ENCODE data around the gene PKMYT1. TPM values are rescaled to one million over a fixed set of nuclear protein-coding genes. Genes with fewer than 3 reads are reported as not detected.

Gene PKMYT1
- polyA plus RNA-seq, 1 donor from 2014 or later = 2.9 TPM

DNA sequence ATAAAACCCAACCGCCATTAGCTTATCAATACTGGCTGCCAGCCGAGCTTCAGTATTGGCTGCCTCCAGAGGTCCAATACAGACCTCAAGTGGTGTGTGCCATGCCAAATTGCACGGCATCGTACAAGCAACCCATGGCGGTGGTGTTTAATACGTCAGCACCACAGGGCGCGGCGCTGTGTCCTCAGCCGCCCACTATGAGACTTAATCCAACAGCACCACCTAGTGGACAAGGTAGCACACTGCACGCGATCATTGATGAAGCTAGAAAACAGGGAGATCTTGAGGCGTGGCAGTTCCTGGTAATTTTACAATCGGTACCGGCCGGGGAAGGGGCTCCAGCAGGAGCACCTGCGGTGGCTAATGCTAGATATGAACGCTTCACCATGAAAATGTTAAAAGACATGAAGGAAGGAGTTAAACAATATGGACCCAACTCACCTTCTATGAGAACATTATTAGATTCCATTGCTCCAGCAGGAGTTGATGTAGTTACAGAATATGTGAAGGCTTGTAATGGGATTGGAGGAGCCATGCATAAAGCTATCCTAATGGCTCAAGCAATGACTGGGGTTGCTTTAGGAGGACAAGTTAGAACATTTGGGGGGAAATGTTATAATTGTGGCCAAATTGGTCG is 53.1 kb downstream of the PKMYT1 start:
- H3F3A ChIP-seq (ENCODE audit: insufficient read depth, low read length, poor library complexity, severe bottlenecking) = no peaks in the 10 kb centered on the region
- no peak overlapping the region for H2AFZ ChIP-seq (ENCODE audit: low read depth, low read length)
- H3K27ac ChIP-seq (ENCODE audit: low read length) = no peak overlapping the region
- no peak overlapping the region for H3K9ac ChIP-seq (ENCODE audit: low read length)
- no peak for TF ChIP-seq EZH2 (IDR thresholded peaks at IDR 0.05; ENCODE audit: borderline replicate concordance, insufficient read depth, low read length, poor library complexity, severe bottlenecking)
- peak; percentile 88 for TF ChIP-seq CTCF (IDR thresholded peaks at IDR 0.05; ENCODE audit: poor library complexity, severe bottlenecking)
- TF ChIP-seq TAF1 (IDR thresholded peaks at IDR 0.05; ENCODE audit: low read depth) = no peak
- no peak for TF ChIP-seq REST (IDR thresholded peaks at IDR 0.05; ENCODE audit: borderline replicate concordance)
- TF ChIP-seq SMC3 (conservative IDR thresholded peaks at IDR 0.05; ENCODE audit: poor library complexity) = peak; percentile 71
- TF ChIP-seq EP300 (conservative IDR thresholded peaks at IDR 0.05; ENCODE audit: poor library complexity, severe bottlenecking) = no peak
- TF ChIP-seq MXI1 (conservative IDR thresholded peaks at IDR 0.05; ENCODE audit: poor library complexity, severe bottlenecking) = no peak
- peak; percentile 73 for TF ChIP-seq RAD21 (conservative IDR thresholded peaks at IDR 0.05)
- TF ChIP-seq POLR2AphosphoS5 (IDR thresholded peaks at IDR 0.05) = no peak
- H3K36me3 ChIP-seq (ENCODE audit: insufficient read depth, low read length) = no peaks in the 10 kb centered on the region
- no peaks in the 10 kb centered on the region for H4K20me1 ChIP-seq (ENCODE audit: insufficient read depth)
- H3K79me2 ChIP-seq (replicated peaks; ENCODE audit: insufficient read depth, low read length) = no peaks in the 10 kb centered on the region
- no peak overlapping the region for H3K4me3 ChIP-seq (ENCODE audit: low read length)
- H3K4me2 ChIP-seq (ENCODE audit: low read length) = no peak overlapping the region
- H3K9me2 ChIP-seq (ENCODE audit: insufficient read depth, low read length) = no peaks in the 10 kb centered on the region
- H3K27me3 ChIP-seq (ENCODE audit: insufficient read depth, low read depth, low read length) = no peaks in the 10 kb centered on the region
- no peaks in the 10 kb centered on the region for H3K9me3 ChIP-seq (ENCODE audit: low read length)

DNA sequence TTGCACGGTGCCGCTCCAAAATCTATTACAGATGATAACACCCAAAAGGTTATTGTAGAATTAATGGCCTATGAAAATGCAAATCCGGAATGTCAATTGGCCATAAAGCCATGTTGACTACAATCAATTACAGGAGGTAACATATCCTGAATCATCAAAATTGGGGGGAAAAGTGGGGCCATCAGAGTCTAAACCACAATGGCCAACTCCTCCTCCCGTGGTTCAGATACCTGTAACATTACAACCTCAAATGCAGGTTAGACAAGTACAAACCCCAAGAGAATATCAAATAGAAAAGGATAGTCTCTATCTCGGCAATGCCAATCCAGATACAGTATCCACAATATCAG is 53.6 kb downstream of the PKMYT1 start:
- Histone ChIP-seq H2AFZ (ENCODE audit: low read depth, low read length) (no peak overlapping the region), H3K79me2 (replicated peaks; ENCODE audit: insufficient read depth, low read length) (no peaks in the 10 kb centered on the region), H3F3A (ENCODE audit: insufficient read depth, low read length, poor library complexity, severe bottlenecking) (no peaks in the 10 kb centered on the region), H3K27me3 (ENCODE audit: insufficient read depth, low read depth, low read length) (no peaks in the 10 kb centered on the region), H3K9ac (ENCODE audit: low read length) (no peak overlapping the region), H3K9me2 (ENCODE audit: insufficient read depth, low read length) (no peaks in the 10 kb centered on the region), H4K20me1 (ENCODE audit: insufficient read depth) (no peaks in the 10 kb centered on the region), H3K9me3 (ENCODE audit: low read length) (no peaks in the 10 kb centered on the region), H3K4me3 (ENCODE audit: low read length) (no peak overlapping the region), H3K27ac (ENCODE audit: low read length) (no peak overlapping the region), H3K36me3 (ENCODE audit: insufficient read depth, low read length) (no peaks in the 10 kb centered on the region), H3K4me2 (ENCODE audit: low read length) (no peak overlapping the region)
- TF ChIP-seq EP300 (conservative IDR thresholded peaks at IDR 0.05; ENCODE audit: poor library complexity, severe bottlenecking) (no peak), TAF1 (IDR thresholded peaks at IDR 0.05; ENCODE audit: low read depth) (no peak), SMC3 (conservative IDR thresholded peaks at IDR 0.05; ENCODE audit: poor library complexity) (no peak), POLR2AphosphoS5 (IDR thresholded peaks at IDR 0.05) (no peak), MXI1 (conservative IDR thresholded peaks at IDR 0.05; ENCODE audit: poor library complexity, severe bottlenecking) (no peak), EZH2 (IDR thresholded peaks at IDR 0.05; ENCODE audit: borderline replicate concordance, insufficient read depth, low read length, poor library complexity, severe bottlenecking) (no peak), CTCF (IDR thresholded peaks at IDR 0.05; ENCODE audit: poor library complexity, severe bottlenecking) (no peak), REST (IDR thresholded peaks at IDR 0.05; ENCODE audit: borderline replicate concordance) (no peak)
